Measurements from ENCODE around the gene TBC1D22B.

DNA sequence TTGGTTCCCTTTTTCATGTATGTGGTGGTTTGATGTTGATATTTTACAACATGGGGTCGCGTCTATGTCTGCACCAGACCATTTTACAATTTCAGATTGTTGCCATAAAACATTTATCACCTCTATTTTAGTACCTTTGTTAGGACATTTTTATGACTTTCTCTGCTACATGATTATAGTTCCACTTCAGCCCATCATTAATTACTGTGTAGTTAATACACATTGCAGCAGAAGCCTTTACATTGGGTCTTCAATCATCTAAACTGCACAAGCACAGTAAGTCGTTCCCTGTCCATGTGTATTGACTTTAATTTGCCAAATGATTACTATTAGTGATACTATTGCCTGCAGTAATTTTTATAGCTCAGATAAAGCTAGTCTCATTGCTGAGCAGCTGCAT lies 16.1 kb downstream of the TBC1D22B start:
- TF ChIP-seq RAD21 (CRISPR knock-in tag; IDR thresholded peaks at IDR 0.05), result no peak
- TF ChIP-seq, protein P1, sequence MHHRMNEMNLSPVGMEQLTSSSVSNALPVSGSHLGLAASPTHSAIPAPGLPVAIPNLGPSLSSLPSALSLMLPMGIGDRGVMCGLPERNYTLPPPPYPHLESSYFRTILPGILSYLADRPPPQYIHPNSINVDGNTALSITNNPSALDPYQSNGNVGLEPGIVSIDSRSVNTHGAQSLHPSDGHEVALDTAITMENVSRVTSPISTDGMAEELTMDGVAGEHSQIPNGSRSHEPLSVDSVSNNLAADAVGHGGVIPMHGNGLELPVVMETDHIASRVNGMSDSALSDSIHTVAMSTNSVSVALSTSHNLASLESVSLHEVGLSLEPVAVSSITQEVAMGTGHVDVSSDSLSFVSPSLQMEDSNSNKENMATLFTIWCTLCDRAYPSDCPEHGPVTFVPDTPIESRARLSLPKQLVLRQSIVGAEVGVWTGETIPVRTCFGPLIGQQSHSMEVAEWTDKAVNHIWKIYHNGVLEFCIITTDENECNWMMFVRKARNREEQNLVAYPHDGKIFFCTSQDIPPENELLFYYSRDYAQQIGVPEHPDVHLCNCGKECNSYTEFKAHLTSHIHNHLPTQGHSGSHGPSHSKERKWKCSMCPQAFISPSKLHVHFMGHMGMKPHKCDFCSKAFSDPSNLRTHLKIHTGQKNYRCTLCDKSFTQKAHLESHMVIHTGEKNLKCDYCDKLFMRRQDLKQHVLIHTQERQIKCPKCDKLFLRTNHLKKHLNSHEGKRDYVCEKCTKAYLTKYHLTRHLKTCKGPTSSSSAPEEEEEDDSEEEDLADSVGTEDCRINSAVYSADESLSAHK (CRISPR knock-in tag; IDR thresholded peaks at IDR 0.05; ENCODE audit: borderline replicate concordance), result no peak

Data from HepG2 (cell line).